ENCODE data around the gene CACNG5.

CACNG5 gene

DNA sequence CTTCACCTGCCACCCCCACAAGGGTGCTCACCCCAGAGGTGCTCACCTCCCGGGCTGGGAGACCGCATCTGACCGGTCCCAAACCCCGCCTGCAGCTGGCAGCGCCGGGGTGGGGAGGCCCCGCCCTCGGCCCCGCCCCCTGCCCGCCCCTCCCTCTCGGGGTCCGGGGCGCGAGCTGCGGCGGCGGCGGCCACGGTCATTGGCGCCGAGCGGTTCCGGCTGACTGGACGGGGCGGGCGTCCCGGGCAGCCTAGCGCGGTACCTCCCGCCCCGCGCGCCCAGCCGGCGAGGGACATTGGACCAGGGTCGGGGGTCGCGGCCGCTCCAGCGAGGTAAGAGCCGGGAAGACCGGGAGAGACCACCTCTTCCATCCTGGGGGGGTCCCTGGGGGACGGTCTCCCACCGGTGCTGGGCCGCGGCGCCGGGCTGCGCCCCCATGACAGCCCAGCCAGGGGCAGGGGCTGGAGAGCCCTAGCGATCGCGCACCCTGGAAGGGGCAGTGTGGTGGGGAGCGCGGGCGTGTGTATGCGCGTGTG lies at the start of gene CACNG5:
Gene CACNG5, plus strand, starts transcription at position 199 of the 536 bp plus-strand sequence. CDS start 42,216 bp downstream, outside the sequence.
- no peak for DNase-seq (ENCODE audit: low spot score)

DNA sequence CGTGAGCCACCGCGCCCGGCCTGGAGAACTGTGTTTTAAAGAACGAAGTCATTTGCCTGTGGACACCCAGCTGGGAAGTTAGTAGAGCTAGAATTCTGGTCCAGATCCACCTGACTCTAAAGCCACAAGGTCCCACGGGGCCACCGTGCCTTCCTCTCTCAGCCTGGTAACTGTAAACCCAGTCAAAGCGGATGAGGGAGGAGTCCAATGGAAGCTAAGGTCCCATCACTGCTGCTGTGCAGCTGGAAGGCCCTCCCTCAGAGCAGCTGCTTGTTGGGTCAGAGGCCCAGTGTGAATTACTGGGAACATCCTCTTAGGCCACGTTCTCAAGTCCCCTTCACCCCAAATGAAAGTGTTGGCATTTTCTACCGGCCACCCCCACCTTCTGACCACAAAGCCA lies 48.8 kb upstream of the CACNG5 start:
- DNase-seq (ENCODE audit: low spot score), result no peak

GRCh38 chr17:66787914-66788313 lies 47.0 kb upstream of the CACNG5 start:
- DNase-seq (ENCODE audit: low spot score), result no peak

DNA sequence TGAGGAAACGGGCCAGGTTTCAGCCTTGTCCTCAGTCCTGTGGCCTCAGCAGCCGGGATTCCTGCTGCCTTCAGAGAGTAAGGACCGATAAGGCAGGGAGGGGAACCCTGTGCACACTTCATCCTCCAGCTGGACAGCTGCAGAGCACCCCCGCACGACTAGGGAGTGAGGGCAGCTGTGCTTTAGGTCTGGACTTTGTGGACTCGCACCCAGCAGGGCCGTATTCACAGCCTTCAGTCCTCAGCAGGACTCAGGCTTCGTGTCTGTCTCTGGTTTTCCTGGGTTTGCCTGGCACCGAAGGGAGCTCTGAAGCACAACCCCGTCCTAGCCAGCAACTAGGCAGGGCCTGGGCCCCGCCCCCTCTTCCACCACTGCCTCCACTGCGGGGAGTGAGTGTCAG lies 45.8 kb upstream of the CACNG5 start:
- no peak for DNase-seq (ENCODE audit: low spot score)

DNA sequence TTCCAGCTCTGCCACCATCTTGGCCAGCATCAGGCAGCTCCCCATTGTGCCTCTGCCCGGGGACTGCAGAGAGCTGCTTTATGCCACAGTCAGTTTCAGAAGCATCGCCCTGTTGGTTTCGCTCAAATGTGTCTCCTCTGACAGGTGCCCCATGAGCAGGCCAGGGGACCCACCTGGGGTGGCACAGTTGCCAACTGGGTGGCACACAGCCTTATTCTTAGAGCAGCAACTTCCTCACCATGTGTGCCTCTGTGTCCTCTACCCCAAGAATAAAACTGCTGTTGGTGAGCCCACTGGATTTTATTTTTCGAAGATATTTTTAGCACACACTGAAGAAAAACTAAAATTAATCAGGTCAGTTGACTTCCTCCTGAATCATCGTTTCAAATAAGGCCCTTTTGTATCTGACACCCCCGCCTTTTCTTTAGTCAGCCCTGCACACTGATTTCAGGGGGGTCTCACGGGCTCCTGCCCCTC lies 44.9 kb upstream of the CACNG5 start:
- DNase-seq (ENCODE audit: low spot score), result no peak

DNA sequence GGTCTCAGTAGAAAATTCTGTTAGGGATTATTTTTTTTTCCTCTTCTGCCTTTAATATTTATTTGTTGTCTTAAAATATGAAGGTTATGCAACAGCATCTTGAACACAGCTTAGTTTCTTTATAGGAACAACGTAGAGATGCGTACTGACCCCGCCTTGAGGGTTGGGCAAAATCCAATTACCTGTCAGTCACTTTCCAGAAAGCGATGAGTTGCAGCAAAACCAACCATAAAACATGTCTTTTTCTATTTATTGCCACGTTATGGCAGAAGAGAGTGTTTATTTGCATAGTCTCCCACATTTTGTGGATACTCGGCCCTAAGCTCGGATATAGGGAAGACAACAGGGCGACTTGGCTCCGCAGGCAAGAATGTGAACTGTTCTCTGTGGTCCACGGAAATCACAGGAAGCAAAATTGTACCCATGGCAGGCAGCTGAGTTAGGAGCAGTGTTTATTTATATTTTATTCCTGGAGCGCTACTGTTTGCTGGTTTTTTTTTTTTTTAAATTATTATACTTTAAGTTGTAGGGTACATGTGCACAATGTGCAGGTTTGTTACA lies 44.3 kb upstream of the CACNG5 start:
- DNase-seq (ENCODE audit: low spot score), result no peak

- DNase-seq (ENCODE audit: low spot score), result no peak
These were observed 43.6 kb upstream of the CACNG5 start for GRCh38 chr17:66791347-66791746.

DNA sequence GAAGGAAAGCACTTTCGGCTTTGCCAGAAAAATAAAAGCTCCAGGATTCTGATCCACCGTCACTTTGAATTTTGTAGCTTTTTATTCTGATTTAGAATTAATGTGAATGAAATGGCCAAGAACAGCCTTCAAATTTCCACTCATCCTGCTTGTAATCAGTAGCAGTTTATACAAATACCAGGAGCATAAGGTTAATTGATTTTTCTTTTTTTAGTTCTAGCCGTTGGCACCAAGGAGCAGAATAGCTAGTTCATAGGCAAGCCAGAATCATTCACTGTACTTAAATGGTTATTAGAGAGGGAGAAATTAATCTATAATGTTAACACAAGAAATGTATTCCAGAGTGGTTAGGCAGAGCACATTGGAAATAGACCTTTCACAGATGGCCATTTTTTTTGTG lies 41.1 kb upstream of the CACNG5 start:
- no peak for DNase-seq (ENCODE audit: low spot score)

DNA sequence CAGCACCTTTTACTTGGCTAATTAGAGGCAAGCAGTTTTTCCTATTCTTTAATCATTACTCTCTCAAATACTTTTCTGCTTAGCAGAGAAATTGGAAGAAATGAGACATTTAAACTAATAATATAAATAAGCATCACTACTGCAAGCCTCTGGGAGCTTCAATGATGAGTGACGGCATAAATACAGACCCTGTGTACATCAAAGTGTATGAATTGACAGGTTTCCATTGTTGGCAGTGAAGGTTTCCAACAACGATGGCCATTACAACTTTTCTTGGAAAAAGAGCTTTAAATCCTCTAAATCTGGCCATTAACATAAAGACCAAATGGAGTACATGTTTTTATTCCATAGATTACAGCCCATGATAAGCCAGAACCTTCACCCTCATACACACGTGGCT lies 39.4 kb upstream of the CACNG5 start:
- no peak for DNase-seq (ENCODE audit: low spot score)

GRCh38 chr17:66799849-66800537 lies 34.9 kb upstream of the CACNG5 start:
- no peak for DNase-seq (ENCODE audit: low spot score)

GRCh38 chr17:66803474-66803951 lies 31.4 kb upstream of the CACNG5 start:
- DNase-seq (ENCODE audit: low spot score), result no peak

DNA sequence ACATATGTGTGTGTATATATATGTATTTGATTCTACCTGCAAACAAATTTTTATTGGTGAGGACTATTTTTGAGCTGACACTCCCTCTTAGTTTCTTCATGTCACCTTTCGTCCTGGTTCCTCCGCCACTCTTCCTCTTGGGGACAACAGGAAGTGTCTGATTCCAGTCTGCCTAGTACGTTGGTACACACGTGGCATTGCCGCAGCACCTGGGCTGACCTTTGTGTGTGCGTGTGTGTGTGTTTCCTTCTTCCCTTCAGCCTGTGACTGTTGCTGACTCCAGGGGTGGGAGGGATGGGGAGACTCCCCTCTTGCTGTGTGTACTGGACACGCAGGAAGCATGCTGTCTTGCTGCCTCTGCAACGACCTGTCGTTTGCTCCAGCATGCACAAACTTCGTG lies 29.4 kb upstream of the CACNG5 start:
- no peak for DNase-seq (ENCODE audit: low spot score)

GRCh38 chr17:66807182-66807581 lies 27.7 kb upstream of the CACNG5 start:
- no peak for DNase-seq (ENCODE audit: low spot score)

- DNase-seq (ENCODE audit: low spot score), result no peak
These were observed 25.5 kb upstream of the CACNG5 start for GRCh38 chr17:66809408-66809807.

- no peak for DNase-seq (ENCODE audit: low spot score)
These were observed 23.8 kb upstream of the CACNG5 start for GRCh38 chr17:66810951-66811682.

DNA sequence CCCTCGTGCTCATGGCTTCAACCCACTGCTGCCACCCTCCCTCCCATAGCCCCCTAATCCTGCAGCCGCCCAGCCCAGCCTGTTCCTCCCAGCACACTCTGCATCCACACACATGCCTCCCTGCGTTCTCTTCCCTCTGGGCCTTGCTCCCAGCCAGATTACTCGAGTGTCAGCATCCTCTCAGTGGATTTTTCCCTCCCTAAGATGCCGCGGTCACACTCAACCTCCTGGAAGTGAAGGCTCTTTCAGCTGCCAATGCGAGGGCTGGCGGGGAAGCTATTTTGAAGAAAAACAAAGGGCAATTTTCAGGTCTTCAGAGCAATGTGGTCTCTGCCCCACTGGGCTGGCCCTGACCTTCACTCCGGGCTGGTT lies 23.2 kb upstream of the CACNG5 start:
- no peak for DNase-seq (ENCODE audit: low spot score)

GRCh38 chr17:66812571-66812970 lies 22.3 kb upstream of the CACNG5 start:
- no peak for DNase-seq (ENCODE audit: low spot score)

- no peak for DNase-seq (ENCODE audit: low spot score)
These were observed 21.6 kb upstream of the CACNG5 start for GRCh38 chr17:66813296-66813695.

DNA sequence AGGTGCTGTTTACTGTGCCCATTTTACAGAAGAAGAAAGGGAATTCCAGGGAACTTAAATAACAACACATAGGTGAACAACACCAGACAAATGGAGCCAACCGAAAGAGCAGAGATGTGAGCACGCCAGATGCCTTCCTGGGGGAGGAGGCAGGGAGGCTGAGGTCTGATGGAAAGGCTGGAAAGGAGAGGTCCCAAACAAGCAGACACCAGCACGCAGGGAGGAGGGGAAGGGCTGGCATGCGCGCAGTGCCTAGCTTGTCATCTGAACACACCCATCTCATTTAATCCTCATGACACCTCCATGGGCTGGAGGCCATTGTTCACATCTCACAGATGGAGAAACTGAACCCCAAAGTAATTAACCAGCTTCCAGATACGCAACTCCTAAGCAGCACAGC lies 20.9 kb upstream of the CACNG5 start:
- no peak for DNase-seq (ENCODE audit: low spot score)

DNA sequence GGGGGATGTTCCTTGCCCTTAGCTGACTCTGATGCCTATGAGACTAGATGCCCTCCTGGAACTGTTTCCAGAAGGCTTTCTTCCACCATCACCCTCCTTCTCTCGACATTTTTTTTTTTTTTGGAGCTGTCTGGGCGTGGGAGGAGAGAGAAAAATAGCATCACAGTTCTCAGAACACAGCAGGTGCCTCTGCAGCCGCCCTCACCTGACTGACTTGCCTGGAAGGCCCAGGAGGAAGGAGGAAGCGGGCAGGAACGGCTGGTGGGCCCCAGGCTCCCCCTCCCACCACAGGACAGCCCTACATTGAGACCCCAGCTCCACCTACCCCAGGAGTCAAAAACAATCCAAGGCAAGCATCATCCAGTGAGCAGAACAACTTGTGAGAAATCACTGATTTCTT lies 20.3 kb upstream of the CACNG5 start:
- DNase-seq (ENCODE audit: low spot score), result no peak

DNA sequence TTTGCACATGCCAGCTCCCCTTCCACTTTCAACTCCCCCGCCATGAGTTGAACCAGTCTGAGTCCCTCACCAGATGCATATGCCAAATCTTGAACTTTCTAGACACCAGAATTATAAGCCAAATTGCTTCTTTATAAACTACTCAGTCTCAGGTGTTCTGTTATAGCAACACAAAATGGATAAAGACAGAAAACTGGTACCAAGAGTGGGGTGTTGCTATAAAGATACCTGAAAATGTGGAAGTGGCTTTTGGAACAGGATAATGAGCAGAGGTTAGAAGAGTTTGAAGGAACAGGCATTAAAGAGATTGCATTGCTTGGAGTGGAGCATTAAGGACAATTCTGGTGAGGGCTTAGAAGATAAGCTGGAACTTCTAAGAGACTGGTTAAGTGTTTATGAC lies 17.2 kb upstream of the CACNG5 start:
- no peak for DNase-seq (ENCODE audit: low spot score)

- DNase-seq (ENCODE audit: low spot score), result no peak
These were observed 15.5 kb upstream of the CACNG5 start for GRCh38 chr17:66819466-66819865.

DNA sequence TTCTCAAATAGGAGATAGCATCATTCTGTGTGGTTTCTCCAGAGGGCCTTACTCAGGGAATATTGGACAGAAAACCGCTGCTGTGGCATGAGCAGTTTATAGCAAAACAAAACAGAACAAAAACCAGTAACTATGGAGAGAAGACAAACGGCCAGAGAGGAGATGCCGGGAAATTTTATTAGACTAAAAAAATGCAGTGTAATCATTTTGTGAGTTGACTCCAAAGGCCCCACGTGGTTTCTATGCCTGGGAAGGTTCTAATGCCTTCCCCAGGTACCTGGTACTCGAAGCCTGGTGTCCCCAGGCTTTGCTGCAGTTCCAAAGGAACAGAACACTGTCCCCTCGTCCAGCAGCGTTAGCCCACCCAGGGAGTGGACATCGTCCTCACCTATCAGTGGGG lies 12.9 kb upstream of the CACNG5 start:
- DNase-seq (ENCODE audit: low spot score), result no peak
